Measurements from ENCODE around the gene DCAF15.

- TF ChIP-seq CTCF (conservative IDR thresholded peaks at IDR 0.05; ENCODE audit: low read depth in 2 of 2) (no peak), EZH2 (IDR thresholded peaks at IDR 0.05; ENCODE audit: low read depth, unreplicated experiment) (no peak)
These were observed 10.2 kb upstream of the DCAF15 start for GRCh38 chr19:13942023-13942684.

Measured in GM23338 (cell line).